ENCODE results near the gene SETD7.
"Not testable (repeated sequence)": the region's sequence is repeated elsewhere in the genome, so short reads cannot be mapped to it uniquely, and the experiment has no call there.

- TF ChIP-seq TAF1 (IDR thresholded peaks at IDR 0.05; ENCODE audit: borderline replicate concordance, low read depth, low read length); POLR2AphosphoS5 (IDR thresholded peaks at IDR 0.05; ENCODE audit: low read depth, low read length); POLR2A (IDR thresholded peaks at IDR 0.05; ENCODE audit: low read depth, low read length): not testable (repeated sequence)
Observed at GRCh38 chr4:139447078-139447477, 108.9 kb downstream of the SETD7 start.
